HG02759 (cell line): ENCODE results near the gene SNED1.

Experiments used
- ATAC-seq: cut with Tn5 transposase; IDR thresholded peaks from one replicate; pipeline ENCODE4 v1.9.1; 2021; ENCODE audit warnings: mild to moderate bottlenecking, moderate library complexity; ENCODE audit not compliant: unreplicated experiment

The SNED1 gene

DNA sequence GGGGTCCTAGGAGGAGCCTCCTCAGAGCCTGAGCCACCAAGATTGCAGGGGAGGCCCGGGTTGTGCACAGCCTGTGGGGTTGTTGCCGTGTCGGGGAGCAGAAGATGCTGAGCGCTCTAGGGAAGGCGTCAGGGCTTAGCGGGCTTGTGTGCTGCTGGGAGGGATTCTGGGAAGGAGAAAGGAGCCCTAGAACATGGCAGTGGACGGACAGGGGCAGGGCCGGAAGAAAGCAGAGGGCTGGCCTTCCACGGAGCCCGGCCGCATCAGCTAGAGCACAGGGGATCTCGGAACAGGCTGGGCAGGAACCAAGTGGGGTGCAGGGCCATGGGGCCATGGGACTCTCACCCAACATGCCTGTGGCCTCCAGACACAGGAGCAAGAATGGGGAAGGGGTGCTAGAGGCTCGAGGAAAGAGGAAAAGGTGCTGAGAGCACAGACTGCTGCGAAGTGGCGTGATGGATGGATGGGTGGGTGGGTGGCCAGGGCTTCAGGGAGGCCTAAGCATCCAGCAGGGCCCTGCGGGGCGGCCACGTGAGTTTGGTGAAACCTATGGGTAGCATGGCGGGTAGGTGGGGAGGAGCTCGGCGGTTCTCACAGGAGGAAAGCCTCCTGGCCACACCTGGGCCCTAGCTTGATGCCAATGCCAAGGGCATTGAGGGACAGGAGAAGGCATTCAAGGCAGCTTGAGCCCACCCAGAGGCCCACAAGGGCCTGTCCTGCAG is 67.9 kb downstream of the SNED1 start:
- no peak for ATAC-seq

DNA sequence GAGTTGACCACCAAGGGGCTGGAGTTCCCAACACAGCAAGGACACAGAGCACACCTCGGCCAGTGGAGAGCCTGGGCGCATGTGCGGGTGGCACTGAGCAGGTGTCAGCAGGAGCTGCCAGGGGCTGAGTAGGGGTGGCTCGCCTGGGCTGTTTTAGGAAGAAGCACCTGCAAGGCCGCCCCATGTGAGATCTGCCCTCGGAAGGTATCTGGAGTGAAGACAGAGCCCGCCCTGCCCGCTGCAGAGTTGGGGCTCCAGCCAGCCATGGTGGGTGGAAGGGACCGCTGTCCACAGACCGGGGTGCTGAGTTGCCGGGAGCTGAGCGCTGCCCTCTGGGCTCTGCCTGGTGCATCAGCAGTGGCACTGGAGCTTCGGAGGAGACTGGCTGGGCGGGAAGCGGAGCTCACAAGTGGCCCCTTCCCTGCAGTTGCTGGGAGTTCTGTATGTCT is 68.5 kb downstream of the SNED1 start:
- ATAC-seq = no peak

DNA sequence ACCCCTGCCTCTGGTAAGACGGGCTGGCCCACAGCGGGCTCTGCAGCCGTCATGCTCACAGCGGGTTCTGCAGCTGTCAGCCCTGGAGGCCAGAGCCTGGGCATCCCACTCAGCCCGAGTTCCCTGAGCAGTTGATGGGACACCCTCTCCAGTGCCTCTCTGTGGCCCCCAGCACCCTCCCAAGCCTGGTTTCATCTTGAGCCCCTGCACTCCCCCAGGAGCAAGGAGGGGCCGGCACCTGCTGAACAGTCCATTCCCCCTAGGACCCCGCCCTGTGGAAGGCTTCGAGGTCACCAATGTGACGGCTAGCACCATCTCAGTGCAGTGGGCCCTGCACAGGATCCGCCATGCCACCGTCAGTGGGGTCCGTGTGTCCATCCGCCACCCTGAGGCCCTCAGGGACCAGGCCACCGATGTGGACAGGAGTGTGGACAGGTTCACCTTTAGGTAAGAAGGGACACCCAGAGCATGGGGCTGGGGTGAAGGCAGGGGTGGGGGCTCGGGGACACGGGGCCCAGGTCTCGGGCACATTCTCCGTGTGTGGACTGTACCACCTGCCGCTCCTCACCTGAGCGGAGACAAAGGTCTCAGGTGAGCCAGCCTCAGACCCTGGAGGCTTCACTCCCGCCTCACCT is 69.2 kb downstream of the SNED1 start:
- ATAC-seq = no peak

DNA sequence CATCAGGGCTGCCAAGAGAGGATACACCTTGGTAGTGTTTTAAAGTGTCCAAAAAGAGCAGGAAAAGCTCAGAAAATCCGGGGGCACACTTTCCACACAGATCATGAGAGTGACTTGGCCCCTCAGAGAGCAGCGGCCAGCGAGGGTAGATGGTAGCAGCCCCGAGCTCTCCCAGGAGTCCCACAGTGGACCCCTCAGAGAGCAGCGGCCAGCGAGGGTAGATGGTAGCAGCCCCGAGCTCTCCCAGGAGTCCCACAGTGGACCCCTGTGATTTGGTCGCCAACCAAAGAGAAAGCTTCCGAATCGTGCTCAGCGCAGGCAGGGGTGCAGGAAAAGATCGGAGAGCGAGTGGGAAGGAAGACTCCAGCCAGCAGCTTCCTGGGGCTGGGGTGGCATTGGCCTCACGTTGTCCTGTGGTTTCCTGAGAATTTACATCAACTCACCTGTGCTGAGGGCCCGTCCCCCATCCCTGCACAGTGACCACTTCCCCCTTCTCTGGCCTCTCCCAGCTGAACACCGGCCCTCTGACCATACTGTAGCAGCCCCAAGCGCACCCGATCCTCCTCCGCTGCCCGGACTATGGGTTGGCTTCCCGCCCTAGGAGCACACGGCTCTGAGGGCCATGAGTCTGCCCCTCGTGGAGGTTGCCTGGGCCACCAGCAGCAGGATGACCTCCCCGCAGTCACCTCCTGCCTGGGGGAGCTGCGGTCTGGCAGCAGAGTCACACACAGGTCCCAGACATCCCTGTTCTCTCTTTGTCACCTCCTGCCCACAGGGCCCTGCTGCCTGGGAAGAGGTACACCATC is 69.9 kb downstream of the SNED1 start:
- no peak for ATAC-seq

DNA sequence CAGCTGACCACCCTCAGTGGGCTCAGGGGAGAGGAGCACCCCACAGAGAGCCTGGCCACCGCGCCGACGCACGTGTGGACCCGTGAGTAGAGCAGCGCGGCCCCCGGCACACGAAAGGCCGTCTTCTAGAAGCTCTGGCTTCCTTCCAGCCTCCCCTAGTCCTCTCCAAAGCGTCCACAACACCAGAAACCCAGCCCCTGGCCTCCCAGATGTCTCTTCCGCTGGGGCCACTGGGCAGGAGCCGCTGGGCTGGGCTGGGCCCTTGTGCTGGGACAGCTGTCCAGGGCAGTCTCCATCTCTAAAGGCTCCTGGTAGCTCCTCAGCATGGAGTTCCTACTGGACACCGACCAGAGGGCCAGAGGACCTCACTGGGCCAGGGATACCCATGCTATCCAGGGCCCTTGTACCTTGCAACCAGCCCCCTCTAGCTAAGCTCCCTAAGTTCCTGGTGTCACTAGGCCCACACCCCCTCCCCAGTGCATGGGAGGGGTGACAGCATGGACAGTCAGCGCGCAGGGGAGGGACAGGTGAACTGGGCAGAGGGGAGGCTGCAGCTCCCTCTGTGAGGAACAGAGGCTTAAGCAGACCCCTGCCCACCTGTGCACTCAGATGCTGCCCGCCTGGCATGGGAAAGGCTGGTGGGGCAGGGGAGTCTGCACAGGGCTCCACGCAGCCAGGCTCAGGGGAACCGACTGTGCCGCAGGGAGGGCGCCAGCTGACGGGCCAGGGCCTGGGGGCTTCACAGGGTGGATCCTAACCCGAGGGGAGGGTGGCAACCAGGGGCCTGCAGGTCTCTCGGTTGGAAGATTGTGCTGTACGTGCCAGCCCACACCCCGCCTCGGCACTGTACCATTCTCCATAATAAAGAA is 70.8 kb downstream of the SNED1 start:
- no peak for ATAC-seq

DNA sequence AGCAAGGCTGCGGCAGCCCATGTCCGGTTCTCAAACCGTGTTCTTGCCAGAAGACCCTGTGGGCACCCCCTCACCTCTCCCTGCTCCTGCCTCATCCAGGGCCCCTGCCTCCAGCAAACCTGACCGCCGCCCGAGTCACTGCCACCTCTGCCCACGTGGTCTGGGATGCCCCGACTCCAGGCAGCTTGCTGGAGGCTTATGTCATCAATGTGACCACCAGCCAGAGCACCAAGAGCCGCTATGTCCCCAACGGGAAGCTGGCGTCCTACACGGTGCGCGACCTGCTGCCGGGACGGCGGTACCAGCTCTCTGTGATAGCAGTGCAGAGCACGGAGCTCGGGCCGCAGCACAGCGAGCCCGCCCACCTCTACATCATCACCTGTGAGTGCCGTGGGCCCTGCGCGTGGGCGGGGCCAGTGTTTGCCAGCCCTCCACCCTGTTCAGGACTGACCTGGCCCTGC is 71.4 kb downstream of the SNED1 start:
- ATAC-seq = no peak

DNA sequence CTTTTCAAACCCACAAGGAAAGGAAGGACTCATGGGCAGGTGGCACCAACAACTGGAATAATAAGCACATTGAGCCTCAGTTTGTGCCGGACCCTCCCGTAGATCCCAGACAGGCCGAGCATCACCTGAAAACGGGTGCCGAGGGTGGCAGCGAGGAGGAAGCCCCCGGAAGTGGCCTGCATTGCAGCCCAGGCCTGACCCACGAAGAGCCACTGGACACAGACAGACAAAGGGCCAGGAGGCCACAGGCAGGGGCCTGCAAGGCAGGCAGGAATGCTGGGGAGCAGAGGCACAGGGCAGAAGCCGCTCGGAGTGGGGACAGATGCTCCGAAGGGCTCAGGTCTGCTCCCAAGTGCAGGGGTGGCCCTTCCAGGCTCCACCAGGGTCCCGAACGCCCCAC is 71.9 kb downstream of the SNED1 start:
- no peak for ATAC-seq

DNA sequence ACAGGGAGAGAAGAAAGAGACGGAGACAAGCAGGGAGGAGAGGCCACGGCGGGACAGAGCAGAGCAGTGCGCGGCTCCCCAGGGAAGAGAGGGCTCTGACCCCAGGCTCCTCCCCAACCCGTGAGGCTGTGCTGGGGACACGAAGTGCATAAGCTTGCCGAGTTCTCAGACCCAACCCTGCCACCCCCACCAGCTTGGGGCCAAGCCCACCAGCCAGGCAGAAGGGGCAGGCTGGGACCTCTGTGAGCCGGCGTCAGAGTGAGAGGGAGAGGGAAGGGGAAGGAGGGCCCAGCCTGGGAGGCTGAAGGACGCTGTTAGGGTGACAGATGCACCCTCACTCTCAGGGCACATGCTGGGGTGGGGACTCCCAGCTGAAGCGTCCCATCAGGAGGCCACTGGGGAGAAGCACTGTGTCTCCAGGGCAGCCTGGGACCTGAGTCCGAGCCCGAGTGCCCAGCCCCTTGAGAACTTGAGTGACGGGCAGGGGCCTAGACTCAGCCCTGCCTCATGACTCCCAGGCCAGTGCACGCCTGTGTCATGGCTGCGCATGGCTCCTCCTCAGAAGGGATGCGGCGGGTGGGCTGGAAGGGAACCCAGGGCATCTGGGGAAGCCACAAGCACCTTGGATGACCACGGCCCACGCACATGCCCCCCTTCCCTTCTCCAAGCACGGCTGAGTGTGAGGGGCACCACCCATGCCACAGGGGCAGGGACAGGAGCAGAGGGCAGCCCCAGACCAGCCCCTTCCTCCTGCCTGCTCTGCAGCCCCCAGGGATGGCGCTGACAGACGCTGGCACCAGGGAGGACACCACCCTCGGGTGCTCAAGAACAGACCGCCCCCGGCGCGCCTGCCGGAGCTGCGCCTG is 72.6 kb downstream of the SNED1 start:
- ATAC-seq = no peak

DNA sequence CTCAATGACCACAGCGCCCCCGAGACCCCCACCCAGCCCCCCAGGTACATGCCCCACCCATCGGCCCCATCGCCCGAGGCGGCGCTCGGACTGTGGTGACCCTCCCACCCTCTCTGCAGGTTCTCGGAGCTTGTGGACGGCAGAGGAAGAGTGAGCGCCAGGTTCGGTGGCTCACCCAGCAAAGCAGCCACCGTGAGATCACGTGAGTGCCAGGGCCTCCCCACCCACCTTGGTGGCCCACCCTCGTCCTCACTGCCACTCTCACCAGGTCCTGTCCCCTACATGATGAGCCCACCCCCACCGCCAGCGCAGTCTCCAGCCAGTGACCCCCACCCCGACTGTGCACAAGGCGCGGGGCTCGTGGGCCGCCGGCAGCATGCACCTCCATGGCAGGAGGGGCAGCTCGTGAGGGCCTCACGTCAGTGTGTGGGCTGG is 73.3 kb downstream of the SNED1 start:
- no peak for ATAC-seq

DNA sequence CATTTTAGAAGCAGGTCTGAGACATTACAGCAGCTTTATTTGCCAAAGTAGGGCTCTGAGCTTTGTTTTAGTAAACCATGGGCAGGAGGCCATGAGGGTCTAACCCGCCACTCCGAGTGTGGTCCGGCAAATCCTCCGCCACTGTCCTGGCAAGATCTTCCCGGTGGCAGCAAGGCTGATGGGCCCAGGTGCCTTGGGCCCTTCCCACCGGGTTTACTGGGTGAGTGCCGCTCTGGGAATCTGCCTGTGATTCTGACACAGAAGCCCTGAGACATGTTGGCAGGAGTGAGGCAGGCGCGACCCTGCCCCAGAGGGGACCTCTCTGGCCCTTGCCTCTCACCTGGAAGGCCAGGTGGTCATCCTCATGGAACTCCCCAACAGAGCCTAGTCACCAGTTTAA is 73.7 kb downstream of the SNED1 start:
- ATAC-seq = no peak

DNA sequence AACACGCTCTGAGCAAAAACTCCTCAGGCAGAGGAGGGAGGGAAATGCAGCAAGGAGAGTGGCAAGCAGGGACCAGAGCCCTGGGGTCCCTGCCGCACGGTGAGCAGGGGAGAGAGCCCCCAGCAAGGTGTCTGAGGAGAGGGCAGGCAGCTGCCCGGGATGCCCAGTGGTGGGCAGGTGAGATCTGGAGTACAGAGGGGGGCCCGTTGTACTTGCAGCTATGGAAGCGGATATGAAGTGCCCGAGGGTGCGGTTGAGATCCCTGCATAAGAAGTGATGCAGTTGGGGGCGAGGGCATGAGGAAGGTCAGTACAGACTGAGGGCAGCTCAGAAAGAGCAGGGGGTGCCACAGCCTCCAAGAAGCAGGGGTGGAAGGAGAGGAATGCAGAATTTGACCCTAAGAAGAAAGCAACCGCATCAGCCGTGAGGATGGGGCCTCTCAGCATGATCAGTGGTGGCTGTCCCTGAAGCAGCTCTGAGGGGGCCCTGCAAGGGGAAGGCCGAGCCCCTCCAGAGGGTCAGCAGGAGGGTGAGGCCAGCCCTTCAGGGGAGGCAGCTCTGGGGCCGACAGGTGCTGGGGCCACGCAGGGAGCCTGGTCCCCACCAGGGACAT is 74.2 kb downstream of the SNED1 start:
- ATAC-seq = no peak

DNA sequence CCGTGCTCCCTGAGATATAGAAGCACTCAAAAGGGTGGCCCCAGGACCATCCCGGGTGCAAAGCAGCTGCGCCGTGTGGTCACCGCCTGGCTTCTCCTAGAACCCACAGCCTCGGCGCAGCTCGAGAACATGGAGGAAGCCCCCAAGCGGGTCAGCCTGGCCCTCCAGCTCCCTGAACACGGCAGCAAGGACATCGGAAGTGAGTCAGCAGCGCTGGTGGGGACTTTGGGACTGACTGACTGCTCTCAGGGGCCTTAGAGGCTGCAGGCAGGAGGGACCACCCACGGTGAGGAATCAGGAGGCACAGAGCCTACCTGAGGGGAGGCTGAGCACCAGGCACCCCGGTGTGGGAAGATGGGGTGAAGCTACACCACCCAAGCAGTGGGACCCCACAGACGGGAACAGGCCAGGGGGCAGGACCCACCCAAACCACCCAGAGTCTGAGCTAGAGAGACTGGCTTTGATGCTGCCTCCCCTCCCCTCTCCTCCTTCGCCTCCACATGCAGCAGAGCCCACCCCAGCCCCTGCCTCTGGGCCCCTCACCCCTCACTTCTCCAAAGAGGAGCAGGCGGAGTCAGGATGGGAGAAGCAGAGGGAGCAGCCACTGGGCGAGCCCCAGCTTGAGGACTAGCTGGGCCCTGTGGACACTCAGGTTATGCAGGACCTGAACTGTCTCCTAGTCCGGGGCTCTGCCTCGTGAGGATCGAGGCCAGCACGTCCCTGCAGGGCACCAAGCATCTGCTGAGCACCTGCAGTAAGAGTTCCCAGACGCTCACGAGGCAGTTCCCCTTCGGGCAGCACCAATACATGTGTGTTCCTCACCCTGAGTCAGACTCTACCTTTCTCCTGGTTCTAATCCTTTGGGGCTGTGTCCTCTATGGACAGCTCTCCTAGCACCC is 75.0 kb downstream of the SNED1 start:
- no peak for ATAC-seq

DNA sequence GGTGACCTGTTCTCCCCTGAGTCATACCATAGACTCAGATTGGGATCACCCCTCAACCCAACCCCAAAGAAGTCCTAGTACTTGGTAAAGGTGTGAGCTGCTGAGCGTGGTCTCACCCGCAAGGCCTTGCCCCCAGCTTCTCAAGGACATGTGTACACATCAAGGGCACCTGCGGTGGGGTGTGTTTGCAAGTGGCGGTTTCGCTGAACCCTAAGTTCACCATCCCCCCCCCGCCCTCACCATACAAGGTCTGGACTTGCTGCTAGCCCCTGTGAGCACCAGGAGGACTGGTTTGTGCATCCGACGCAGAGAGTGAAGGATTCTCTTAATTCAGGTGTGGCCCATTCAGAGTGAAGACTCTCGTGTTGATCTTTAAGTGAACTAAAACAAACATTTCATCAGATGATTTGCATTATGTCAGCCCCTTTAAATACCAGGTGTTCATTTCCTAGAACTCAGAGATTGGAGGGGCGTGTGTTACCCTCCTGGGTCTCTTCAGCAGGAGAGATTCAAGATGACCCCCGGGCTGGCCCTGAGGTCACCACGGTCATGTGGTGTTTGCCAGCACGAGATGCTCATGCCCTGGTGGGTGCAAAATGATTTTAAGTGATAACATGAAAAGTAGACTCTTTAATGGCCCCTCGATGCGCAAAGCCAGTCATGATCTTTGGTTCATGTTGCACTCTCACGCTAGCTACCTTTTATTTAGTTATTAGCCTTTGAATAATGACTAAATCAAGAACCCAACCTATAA is 75.8 kb downstream of the SNED1 start:
- ATAC-seq = no peak

DNA sequence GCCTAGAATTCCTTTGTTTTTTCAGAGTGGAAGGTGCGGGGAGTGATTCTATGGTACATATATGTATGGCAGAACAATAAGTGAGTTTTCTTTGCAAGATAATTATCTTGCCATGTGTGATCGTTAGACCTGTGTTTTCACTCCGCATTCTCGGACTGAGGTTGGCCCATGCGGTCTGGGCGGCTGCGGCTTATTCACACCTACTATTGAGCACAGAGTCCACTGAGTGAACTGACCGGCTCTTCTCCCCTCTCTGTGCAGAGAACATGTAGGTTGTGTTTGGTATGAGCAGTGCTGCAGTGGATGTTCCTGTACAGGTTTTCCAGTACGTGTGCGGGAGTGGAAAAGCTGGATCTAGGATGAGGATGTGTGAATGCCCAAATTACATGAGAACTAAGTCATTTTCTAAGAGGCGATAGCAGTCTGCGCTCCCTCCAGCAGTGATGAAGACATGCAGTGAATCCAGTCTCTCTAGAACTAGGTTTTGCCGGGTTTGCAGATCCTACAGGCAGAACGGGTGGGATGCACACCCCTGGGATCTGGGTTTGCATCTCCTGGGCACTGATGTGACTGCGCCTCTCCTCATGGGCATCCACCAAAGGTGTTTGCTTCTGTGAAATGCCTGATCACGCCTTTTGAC is 76.6 kb downstream of the SNED1 start:
- no peak for ATAC-seq

DNA sequence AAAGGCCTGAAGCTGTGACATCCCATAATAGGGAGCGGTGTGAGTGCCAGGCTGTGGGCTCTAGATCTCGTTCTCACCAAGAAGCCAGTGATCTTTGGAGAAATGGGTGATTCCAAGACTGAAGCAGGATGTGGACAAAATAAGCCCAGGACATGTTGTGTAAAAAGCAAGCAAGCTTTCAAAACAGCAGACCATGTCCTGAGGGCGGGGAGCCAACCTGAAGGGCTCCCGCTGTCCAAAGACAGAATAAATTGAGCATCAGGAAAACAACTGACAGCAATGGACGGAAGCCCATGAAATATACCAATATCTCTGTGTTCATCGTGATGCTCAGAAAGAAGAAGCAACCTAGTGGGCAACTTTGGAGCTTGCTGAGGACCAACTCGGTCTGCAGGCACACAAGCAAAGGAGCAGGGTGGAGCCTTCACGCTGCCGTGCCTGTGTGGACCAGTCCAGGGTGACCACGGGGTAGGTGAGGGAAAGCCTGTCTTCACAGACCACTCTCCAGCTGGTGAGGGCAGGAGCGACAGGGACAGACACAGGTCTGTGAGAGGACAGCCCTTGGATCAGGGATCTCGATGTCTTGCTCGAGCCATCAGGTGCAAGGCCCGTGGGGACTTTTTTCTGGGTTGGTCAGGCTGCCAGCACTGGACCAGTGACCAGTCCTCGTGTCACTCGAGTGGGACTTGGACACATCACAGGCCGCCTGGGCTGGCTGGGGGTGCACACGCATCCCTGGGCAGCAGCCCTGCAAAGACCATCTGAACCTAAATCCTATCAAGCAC is 82.2 kb downstream of the SNED1 start:
- ATAC-seq = no peak

DNA sequence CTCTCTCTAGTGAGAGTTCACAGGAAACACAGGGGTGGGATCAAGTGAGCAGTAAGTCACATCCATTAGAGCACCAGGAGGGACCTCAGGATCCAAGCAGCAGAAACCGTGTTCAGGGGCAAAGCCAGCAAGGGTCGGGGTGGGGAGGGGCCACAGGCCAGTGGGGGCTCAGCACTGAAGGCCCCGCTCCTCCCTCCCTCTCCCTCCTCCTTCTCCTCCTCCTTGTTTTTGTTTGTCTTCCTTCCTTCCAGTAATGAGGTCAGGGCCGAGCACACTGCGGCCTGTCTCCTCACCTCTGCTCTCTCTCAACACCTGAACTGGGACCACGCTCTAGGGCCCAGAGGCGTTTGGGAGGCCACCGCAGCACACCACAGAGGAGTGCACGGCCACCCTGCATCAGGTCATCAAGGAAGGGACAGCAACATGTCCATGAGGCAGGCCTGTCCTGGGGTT is 82.8 kb downstream of the SNED1 start:
- no peak for ATAC-seq
